ENCODE data around the gene ERF. TPM values are rescaled to one million over a fixed set of nuclear protein-coding genes. Genes with fewer than 3 reads are reported as not detected.

Gene ERF
- total and polyA plus RNA-seq, 2 of the 8 experiments (the other 6 are each of a cell fraction or from before 2014, with no cell fraction given): 43.7 to 62.7 TPM

DNA sequence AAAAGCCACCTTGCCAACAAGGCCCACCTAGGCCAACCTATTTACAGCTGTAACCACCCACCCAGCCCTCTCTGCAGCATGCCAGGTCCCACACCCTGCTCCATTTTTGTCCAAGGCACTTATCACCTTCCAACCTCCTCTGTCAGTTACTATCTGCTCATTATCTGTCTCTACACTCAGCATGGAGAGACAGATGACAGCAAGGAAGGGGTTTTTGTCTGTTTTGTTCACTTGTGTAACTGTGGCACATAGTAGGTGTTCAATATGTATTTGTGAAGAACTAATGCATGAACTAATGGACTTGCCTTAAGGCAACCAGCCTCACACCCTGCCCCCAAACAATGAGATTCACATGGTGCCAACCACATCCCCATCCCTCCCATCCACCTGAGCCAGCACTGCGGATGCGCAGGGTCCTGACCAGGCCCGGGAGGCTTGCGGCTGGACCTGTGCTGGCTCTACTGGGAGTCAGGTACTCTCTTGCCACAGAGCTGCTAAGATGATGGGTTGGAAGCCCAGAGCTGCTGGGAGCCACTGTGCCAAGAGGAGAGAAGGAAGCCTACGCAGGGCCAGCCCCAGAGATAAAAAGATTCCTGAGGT is 54.7 kb downstream of the ERF start:
- Histone ChIP-seq H3K23me2 (ENCODE audit: low read depth, low read length) (no peaks in the 10 kb centered on the region), H3K79me1 (ENCODE audit: low read depth, low read length) (peaks cover 13% of the 10 kb centered on the region), H3K4ac (replicated peaks; ENCODE audit: insufficient read length, low read depth, low read length) (no peak overlapping the region), H2BK120ac (replicated peaks; ENCODE audit: low read depth, low read length) (no peak overlapping the region), H3K27me3 (replicated peaks in 1 of 4; ENCODE audit: control insufficient read depth in 3 of 4, extremely low read depth in 1 of 4, insufficient read depth in 3 of 4, low read length in 3 of 4) (no peaks in the 10 kb centered on the region), H3K56ac (replicated peaks; ENCODE audit: insufficient read length, low read depth, low read length) (no peak overlapping the region), H3K23ac (ENCODE audit: insufficient read length) (no peak overlapping the region), H3K4me1 (replicated peaks in 1 of 4; ENCODE audit: control insufficient read depth in 3 of 4, insufficient read depth in 4 of 4, low read length in 3 of 4) (peaks cover 0 to 33% (median 12%) of the 10 kb centered on the region in 4 experiments; a peak in 6 of 7 replicates), H2BK20ac (ENCODE audit: low read length) (no peak overlapping the region), H3K9ac (replicated peaks in 1 of 4; ENCODE audit: extremely low read depth in 1 of 4, low read depth in 3 of 4, low read length in 3 of 4) (no peak overlapping the region; a peak in 1 of 7 replicates), H4K8ac (ENCODE audit: extremely low read depth, insufficient read depth, low read length) (no peak overlapping the region), H2BK15ac (ENCODE audit: low read length) (peak overlapping the region; percentile 31; the same call in 1 of the 2 replicates), H3K4me2 (ENCODE audit: insufficient read depth in 1 of 2, low read depth in 2 of 2, low read length in 2 of 2) (no peak overlapping the region), H3K14ac (ENCODE audit: insufficient read length) (no peak overlapping the region), H4K20me1 (replicated peaks in 1 of 2; ENCODE audit: control insufficient read depth in 1 of 2, insufficient read depth in 2 of 2, low read length in 2 of 2) (peaks cover 8 to 27% of the 10 kb centered on the region in 2 experiments), H2AFZ (ENCODE audit: low read length) (no peak overlapping the region), H2BK5ac (ENCODE audit: low read depth, low read length) (0 out of 2 replicates have a peak overlapping the region, but pooled peaks have one; percentile 71), H3K18ac (ENCODE audit: extremely low read depth, low read length) (no peak overlapping the region), H3K36me3 (ENCODE audit: control insufficient read depth in 2 of 4, insufficient read depth in 4 of 4, low read length in 3 of 4) (peaks cover 4 to 50% (median 17%) of the 10 kb centered on the region in 4 experiments; a peak in 6 of 8 replicates), H3K4me3 (ENCODE audit: extremely low read depth in 1 of 4, insufficient read depth in 2 of 4, low read depth in 3 of 4, low read length in 4 of 4) (no peak overlapping the region), H3K9me3 (ENCODE audit: insufficient read depth in 2 of 2, low read depth in 1 of 2, low read length in 1 of 2) (no peaks in the 10 kb centered on the region), H3K27ac (ENCODE audit: low read depth, low read length) (0 out of 2 replicates have a peak overlapping the region, but pooled peaks have one; percentile 12), H4K91ac (replicated peaks; ENCODE audit: insufficient read length, low read length) (no peak overlapping the region), H3K79me2 (ENCODE audit: control insufficient read depth in 1 of 2, insufficient read depth in 2 of 2, low read length in 2 of 2) (peaks cover 0 to 32% of the 10 kb centered on the region in 2 experiments; a peak in 1 of 4 replicates), H2BK12ac (ENCODE audit: low read depth, low read length) (0 out of 2 replicates have a peak overlapping the region, but pooled peaks have one; percentile 17), H4K5ac (ENCODE audit: insufficient read length, low read depth, low read length) (no peak overlapping the region), H2AK5ac (ENCODE audit: low read depth, low read length) (no peak overlapping the region)
- CTCF ChIA-PET (ENCODE audit: partially characterized antibody): interaction anchor here (0.6 to 1.9 kb wide), 7 partner anchors 9 to 240 kb away, joined by 3 to 5 read pairs (median 3); no protein-coding TSS in a partner anchor
- TF ChIP-seq RFX5 (IDR thresholded peaks at IDR 0.05; ENCODE audit: borderline replicate concordance, low read depth, low read length) (no peak), CREB1 (IDR thresholded peaks at IDR 0.05) (no peak), SP2 (IDR thresholded peaks at IDR 0.05; ENCODE audit: low read length) (no peak)
- POLR2A ChIA-PET (ENCODE audit: partially characterized antibody): no interaction called here
- 98% methylated on average over 5 of the region's 5 CpGs; no CpG with 5 or more reads in 1 of the 2 experiments for WGBS, 2 experiments (ENCODE audit: extremely low coverage in 1 of 2, insufficient coverage in 1 of 2, insufficient read length in 1 of 2, insufficient replicate concordance in 2 of 2, low coverage in 1 of 2, low lambda C conversion rate in 2 of 2, missing lambda C conversion rate in 1 of 2)
- FAIRE-seq: no peak
- DNase-seq (ENCODE audit: low read depth in 1 of 2, low spot score in 2 of 2): no peak
